H9 (cell line): ENCODE results near the gene EHBP1. TPM values are rescaled to one million over a fixed set of nuclear protein-coding genes. Genes with fewer than 3 reads are reported as not detected.

Experiments
- DNase-seq: peaks from one replicate; pipeline ENCODE4 v3.0.0-alpha.2; 2017
- H2AFZ ChIP-seq: one replicate; pipeline ENCODE4 v1.6.1; 2013; ENCODE audit warnings: mild to moderate bottlenecking, low read length, control low read depth, moderate library complexity
- H2AK5ac ChIP-seq: 2 replicates; pipeline ENCODE4 v1.6.1; 2013; ENCODE audit warnings: low read length, control low read depth, mixed read lengths; ENCODE audit not compliant: insufficient read length
- H2BK120ac ChIP-seq: one replicate; pipeline ENCODE4 v1.6.1; 2013; ENCODE audit warnings: low read depth, mild to moderate bottlenecking, low read length, control low read depth, inconsistent platforms; ENCODE audit not compliant: poor library complexity, severe bottlenecking
- H2BK12ac ChIP-seq: 2 replicates; pipeline ENCODE4 v1.6.1; 2013; ENCODE audit warnings: low read length, control low read depth, mixed read lengths, low read depth; ENCODE audit not compliant: insufficient read length
- H2BK15ac ChIP-seq: 2 replicates; pipeline ENCODE4 v1.6.1; 2013; ENCODE audit warnings: low read depth, low read length, control low read depth
- H2BK20ac ChIP-seq: one replicate; pipeline ENCODE4 v1.6.1; 2013; ENCODE audit warnings: low read depth, mild to moderate bottlenecking, low read length, control low read depth, inconsistent platforms; ENCODE audit not compliant: poor library complexity, severe bottlenecking
- H2BK5ac ChIP-seq: 2 replicates; pipeline ENCODE4 v1.6.1; 2013; ENCODE audit warnings: low read length, control low read depth, mixed read lengths; ENCODE audit not compliant: insufficient read length
- H3K14ac ChIP-seq: 2 replicates; pipeline ENCODE4 v1.6.1; 2013; ENCODE audit warnings: low read length, control low read depth; ENCODE audit not compliant: insufficient read depth
- H3K18ac ChIP-seq: 2 replicates; pipeline ENCODE4 v1.6.1; 2013; ENCODE audit warnings: low read depth, mild to moderate bottlenecking, mixed read lengths, low read length, control low read depth; ENCODE audit not compliant: insufficient read length
- H3K23ac ChIP-seq: 2 replicates; pipeline ENCODE4 v1.6.1; 2013; ENCODE audit warnings: low read length, control low read depth, mixed read lengths, low read depth; ENCODE audit not compliant: insufficient read length
- H3K23me2 ChIP-seq: 2 replicates; pipeline ENCODE4 v1.6.1; 2013; ENCODE audit warnings: low read depth, mild to moderate bottlenecking, mixed read lengths, low read length, control low read depth; ENCODE audit not compliant: insufficient read length, poor library complexity, severe bottlenecking
- H3K27ac ChIP-seq: 2 replicates; pipeline ENCODE4 v1.5.1; 2013; ENCODE audit warnings: low read length, control low read depth, mixed read lengths, low read depth; ENCODE audit not compliant: insufficient read length
- H3K27me3 ChIP-seq: 2 replicates; pipeline ENCODE4 v1.6.1; 2013; ENCODE audit warnings: low read length, control low read depth, inconsistent platforms; ENCODE audit not compliant: insufficient read depth
- H3K4ac ChIP-seq: 2 replicates; pipeline ENCODE4 v1.6.1; 2013; ENCODE audit warnings: low read depth, mild to moderate bottlenecking, control low read depth, inconsistent platforms, low read length, moderate library complexity
- H3K4me1 ChIP-seq: 2 replicates; pipeline ENCODE4 v1.6.1; 2013; ENCODE audit warnings: low read length, control low read depth, inconsistent platforms; ENCODE audit not compliant: insufficient read depth
- H3K4me2 ChIP-seq: 2 replicates; pipeline ENCODE4 v1.6.1; 2013; ENCODE audit warnings: low read length, control low read depth, mixed read lengths; ENCODE audit not compliant: insufficient read length, insufficient read depth
- H3K56ac ChIP-seq: 2 replicates; pipeline ENCODE4 v1.6.1; 2013; ENCODE audit warnings: low read depth, mild to moderate bottlenecking, mixed read lengths, low read length, control low read depth; ENCODE audit not compliant: insufficient read length
- H3K79me1 ChIP-seq: 2 replicates; pipeline ENCODE4 v1.6.1; 2013; ENCODE audit warnings: low read depth, mild to moderate bottlenecking, moderate library complexity, low read length, control low read depth, inconsistent platforms; ENCODE audit not compliant: insufficient read depth, poor library complexity, severe bottlenecking
- H3K79me2 ChIP-seq: 2 replicates; pipeline ENCODE4 v1.6.1; 2013; ENCODE audit warnings: low read length, control low read depth, inconsistent platforms; ENCODE audit not compliant: insufficient read depth
- H3K9ac ChIP-seq: 2 replicates; pipeline ENCODE4 v1.6.1; 2013; ENCODE audit warnings: low read length, control low read depth, mixed read lengths; ENCODE audit not compliant: insufficient read length; ENCODE audit errors: extremely low read depth
- H3K9me3 ChIP-seq: one replicate; pipeline ENCODE4 v1.6.1; 2013; ENCODE audit warnings: low read depth, low read length, inconsistent platforms; ENCODE audit not compliant: control insufficient read depth
- H3T11ph ChIP-seq: one replicate; pipeline ENCODE4 v1.6.1; 2013; ENCODE audit warnings: mild to moderate bottlenecking, low read length, control low read depth, inconsistent platforms
- H4K20me1 ChIP-seq: one replicate; pipeline ENCODE4 v1.6.1; 2013; ENCODE audit not compliant: control insufficient read depth, insufficient read length, insufficient read depth
- H4K5ac ChIP-seq: 2 replicates; pipeline ENCODE4 v1.6.1; 2013; ENCODE audit warnings: low read depth, mild to moderate bottlenecking, mixed read lengths, low read length, control low read depth; ENCODE audit not compliant: insufficient read length
- H4K8ac ChIP-seq: replicated peaks from 2 replicates; pipeline ENCODE4 v1.6.1; 2013; ENCODE audit warnings: low read length, control low read depth, mixed read lengths, low read depth; ENCODE audit not compliant: insufficient read length
- H4K91ac ChIP-seq: 2 replicates; pipeline ENCODE4 v1.6.1; 2013; ENCODE audit warnings: low read depth, mild to moderate bottlenecking, moderate library complexity, mixed read lengths, low read length, control low read depth; ENCODE audit not compliant: insufficient read length
- H3K27ac Mint-ChIP-seq, 3 experiments: 2 replicates in 2 of 3; 3 replicates in 1 of 3; pipeline ENCODE4 v1.8.0; 2020 to 2021; ENCODE audit warnings: mixed read lengths in 3 of 3, mild to moderate bottlenecking in 1 of 3, moderate library complexity in 1 of 3
- H3K27me3 Mint-ChIP-seq: 2 replicates; pipeline ENCODE4 v1.8.0; 2021; ENCODE audit warnings: low read depth, mild to moderate bottlenecking, moderate library complexity, mixed read lengths
- H3K36me3 Mint-ChIP-seq, 3 experiments: 2 replicates in 2 of 3; 3 replicates in 1 of 3; pipeline ENCODE4 v1.8.0; 2020 to 2021; ENCODE audit warnings: low read depth in 3 of 3, mixed read lengths in 3 of 3; ENCODE audit not compliant: insufficient read depth in 1 of 3
- H3K4me1 Mint-ChIP-seq, 2 experiments: 2 replicates each; pipeline ENCODE4 v1.8.0; 2020; ENCODE audit warnings: mixed read lengths in 2 of 2
- H3K4me3 Mint-ChIP-seq, 2 experiments: 2 replicates in 1 of 2; 3 replicates in 1 of 2; pipeline ENCODE4 v1.8.0; 2020 to 2021; ENCODE audit warnings: mild to moderate bottlenecking in 2 of 2, mixed read lengths in 2 of 2, moderate library complexity in 1 of 2
- H3K9me3 Mint-ChIP-seq, 2 experiments: 2 replicates in 1 of 2; 3 replicates in 1 of 2; pipeline ENCODE4 v1.8.0; 2020; ENCODE audit warnings: mild to moderate bottlenecking in 2 of 2, mixed read lengths in 2 of 2, moderate library complexity in 1 of 2
- WGBS: extraction: QIAGEN DNeasy Blood & Tissue Kit; methylation state at CpG from one replicate; pipeline ENCODE4 v1.1.7; 2013; ENCODE audit warnings: missing lambda C conversion rate, low lambda C conversion rate, mixed read lengths; ENCODE audit not compliant: insufficient read length; ENCODE audit errors: extremely low coverage; 5-methylcytosine and 5-hydroxymethylcytosine counted together
- total RNA-seq: library from RNA; stranded (reverse); gene quantifications from 2 replicates; pipeline ENCODE4 v1.2.1, GENCODE V29; 2021
- TF ChIP-seq, protein P1 (sequence below): fragments of 200-600 bp; sonication (generic); conservative IDR thresholded peaks from 3 replicates; pipeline ENCODE4 v1.8.0; 2021; ENCODE audit warnings: antibody characterized with exemption, mild to moderate bottlenecking

The EHBP1 gene
- total RNA-seq, 1 experiment from 2014 or later = 35.6 TPM

DNA sequence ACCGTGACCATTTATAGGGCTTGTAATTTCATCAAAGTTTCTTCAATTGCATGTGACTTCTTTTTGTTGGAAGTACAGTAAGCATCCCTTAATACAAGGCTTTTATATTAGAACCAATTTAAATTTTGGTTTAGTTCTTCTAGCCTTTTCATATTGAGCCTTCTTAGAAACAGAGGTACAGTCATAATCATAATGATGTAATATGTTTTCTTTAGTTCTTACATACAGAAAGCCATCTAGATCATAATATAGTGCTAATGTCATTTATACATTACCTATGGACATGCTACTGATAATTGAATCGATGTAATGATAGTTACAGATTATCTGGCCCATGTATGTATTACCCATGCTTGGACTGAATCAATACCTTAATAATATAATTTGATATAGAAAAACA is 235.2 kb downstream of the EHBP1 start:
- TF ChIP-seq, protein P1, sequence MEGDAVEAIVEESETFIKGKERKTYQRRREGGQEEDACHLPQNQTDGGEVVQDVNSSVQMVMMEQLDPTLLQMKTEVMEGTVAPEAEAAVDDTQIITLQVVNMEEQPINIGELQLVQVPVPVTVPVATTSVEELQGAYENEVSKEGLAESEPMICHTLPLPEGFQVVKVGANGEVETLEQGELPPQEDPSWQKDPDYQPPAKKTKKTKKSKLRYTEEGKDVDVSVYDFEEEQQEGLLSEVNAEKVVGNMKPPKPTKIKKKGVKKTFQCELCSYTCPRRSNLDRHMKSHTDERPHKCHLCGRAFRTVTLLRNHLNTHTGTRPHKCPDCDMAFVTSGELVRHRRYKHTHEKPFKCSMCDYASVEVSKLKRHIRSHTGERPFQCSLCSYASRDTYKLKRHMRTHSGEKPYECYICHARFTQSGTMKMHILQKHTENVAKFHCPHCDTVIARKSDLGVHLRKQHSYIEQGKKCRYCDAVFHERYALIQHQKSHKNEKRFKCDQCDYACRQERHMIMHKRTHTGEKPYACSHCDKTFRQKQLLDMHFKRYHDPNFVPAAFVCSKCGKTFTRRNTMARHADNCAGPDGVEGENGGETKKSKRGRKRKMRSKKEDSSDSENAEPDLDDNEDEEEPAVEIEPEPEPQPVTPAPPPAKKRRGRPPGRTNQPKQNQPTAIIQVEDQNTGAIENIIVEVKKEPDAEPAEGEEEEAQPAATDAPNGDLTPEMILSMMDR = no peak
- Histone ChIP-seq H3K79me1 (no peaks in the 10 kb centered on the region), H2AK5ac (no peak overlapping the region), H2BK15ac (no peak overlapping the region), H2AFZ (no peak overlapping the region), H3K9ac (no peak overlapping the region), H3K18ac (no peak overlapping the region), H3K56ac (no peak overlapping the region), H3K27ac (no peak overlapping the region), H3K14ac (no peak overlapping the region), H2BK5ac (no peak overlapping the region), H3K27me3 (no peaks in the 10 kb centered on the region), H4K8ac (no peak overlapping the region), H3K23ac (no peak overlapping the region), H3K4me2 (no peak overlapping the region), H3K4ac (no peak overlapping the region), H3T11ph (no peak overlapping the region), H4K20me1 (no peaks in the 10 kb centered on the region), H4K91ac (no peak overlapping the region), H3K79me2 (no peaks in the 10 kb centered on the region), H2BK120ac (no peak overlapping the region), H3K23me2 (no peaks in the 10 kb centered on the region), H3K9me3 (no peaks in the 10 kb centered on the region), H4K5ac (no peak overlapping the region), H3K4me1 (no peaks in the 10 kb centered on the region), H2BK20ac (no peak overlapping the region), H2BK12ac (no peak overlapping the region)
- DNase-seq = no peak
- Mint-ChIP-seq H3K9me3 (no peaks in the 10 kb centered on the region), H3K4me3 (no peak overlapping the region), H3K4me1 (no peaks in the 10 kb centered on the region), H3K36me3 (no peaks in the 10 kb centered on the region), H3K27me3 (no peaks in the 10 kb centered on the region), H3K27ac (no peak overlapping the region)
- no CpG with 5 or more reads among the region's 2 CpGs for WGBS
